Transverse colon (tissue), 3 donors: ENCODE measurements around the gene NEO1.

ENCODE experiments used
- CTCF ChIP-seq, 5 experiments: fragments of 200-600 bp in 3 of 5; fragments of 450-650 bp in 2 of 5; sonication (generic) in 3 of 5; IDR thresholded peaks; 1 replicate in 2 of 5; 2 replicates in 3 of 5; pipeline ENCODE4 v1.5.1; 2016 to 2017; ENCODE audit warnings: antibody characterized with exemption in 5 of 5, inconsistent platforms in 3 of 5, mild to moderate bottlenecking in 2 of 5, moderate library complexity in 1 of 5
- POLR2A ChIP-seq: fragments of 450-650 bp; IDR thresholded peaks from one replicate; pipeline ENCODE4 v1.6.1; 2016; ENCODE audit warnings: antibody characterized with exemption, mild to moderate bottlenecking, moderate library complexity

- TF ChIP-seq CTCF (IDR thresholded peaks at IDR 0.05) (no peak), POLR2A (no peak)
Measured at GRCh38 chr15:73326157-73326556, 273.9 kb downstream of the NEO1 start.
